COR-L47 (cell line): Measurements from ENCODE around the gene DACH2.

Experiments used
- DNase-seq: peaks from one replicate; lab custom pipeline; 2025; lab: John Stamatoyannopoulos, UW

DACH2 gene

GRCh38 chrX:86806786-86807185 lies 658.5 kb downstream of the DACH2 start:
- DNase-seq = no peak

GRCh38 chrX:86809651-86810050 lies 661.4 kb downstream of the DACH2 start:
- no peak for DNase-seq

GRCh38 chrX:86829786-86830185 lies 681.5 kb downstream of the DACH2 start:
- no peak for DNase-seq

- no peak for DNase-seq
Observed at GRCh38 chrX:86830685-86831084, 682.4 kb downstream of the DACH2 start.

GRCh38 chrX:86845101-86845500 lies 696.9 kb downstream of the DACH2 start:
- no peak for DNase-seq
